GM12878 (cell line): ENCODE results near the gene RCAN2.

Source experiments
- ATF2 ChIP-seq: IDR thresholded peaks from 2 replicates; pipeline ENCODE4 v1.6.1; 2012; ENCODE audit warnings: low read length, inconsistent platforms
- BMI1 ChIP-seq: fragments of 450-650 bp; IDR thresholded peaks from 2 replicates; pipeline ENCODE4 v1.6.1; 2016; ENCODE audit warnings: mild to moderate bottlenecking, moderate library complexity, borderline replicate concordance
- CHD2 ChIP-seq: IDR thresholded peaks from 2 replicates; pipeline ENCODE4 v1.6.1; 2011; ENCODE audit warnings: low read depth, low read length, improper control_type of control experiment, borderline replicate concordance
- CREB1 ChIP-seq: IDR thresholded peaks from 2 replicates; pipeline ENCODE4 v1.6.1; 2012; ENCODE audit warnings: low read depth, mild to moderate bottlenecking, inconsistent platforms
- CTCF ChIP-seq, 3 experiments: IDR thresholded peaks in 2 of 3; conservative IDR thresholded peaks in 1 of 3; 2 replicates each; pipeline ENCODE4 v1.5.1; 2011; ENCODE audit warnings: low read depth in 3 of 3, low read length in 3 of 3, mild to moderate bottlenecking in 3 of 3, control low read depth in 2 of 3, moderate library complexity in 2 of 3, inconsistent platforms in 1 of 3, mixed read lengths in 1 of 3; ENCODE audit not compliant: control insufficient read depth in 2 of 3, insufficient read depth in 1 of 3; ENCODE audit errors: extremely low read depth in 1 of 3
- E2F4 ChIP-seq: IDR thresholded peaks from 2 replicates; pipeline ENCODE4 v1.6.1; 2012; ENCODE audit warnings: low read depth, low read length, improper control_type of control experiment
- EP300 ChIP-seq, 2 experiments: fragments of 150-350 bp in 1 of 2; IDR thresholded peaks; 2 replicates each; pipeline ENCODE4 v1.6.1; 2011 to 2012; ENCODE audit warnings: low read depth in 2 of 2, low read length in 2 of 2, borderline replicate concordance in 1 of 2, improper control_type of control experiment in 1 of 2, inconsistent platforms in 1 of 2; ENCODE audit not compliant: control insufficient read depth in 1 of 2
- GABPA ChIP-seq: IDR thresholded peaks from 2 replicates; pipeline ENCODE4 v1.6.1; 2014; ENCODE audit warnings: antibody characterized with exemption, low read depth, mild to moderate bottlenecking, inconsistent platforms
- NFXL1 ChIP-seq: fragments of 450-650 bp; IDR thresholded peaks from 2 replicates; pipeline ENCODE4 v1.6.1; 2017; ENCODE audit warnings: antibody characterized with exemption, mild to moderate bottlenecking, borderline replicate concordance
- POLR2A ChIP-seq: IDR thresholded peaks from 2 replicates; pipeline ENCODE4 v1.6.1; 2011; ENCODE audit warnings: low read depth, mild to moderate bottlenecking, low read length
- POLR2AphosphoS5 ChIP-seq: IDR thresholded peaks from 2 replicates; pipeline ENCODE4 v1.6.1; 2011; ENCODE audit warnings: mild to moderate bottlenecking, low read length, inconsistent platforms
- RFX5 ChIP-seq: IDR thresholded peaks from 2 replicates; pipeline ENCODE4 v1.6.1; 2011; ENCODE audit warnings: low read depth, low read length, improper control_type of control experiment
- TCF7 ChIP-seq: IDR thresholded peaks from 2 replicates; pipeline ENCODE4 v1.6.1; 2014; ENCODE audit warnings: antibody characterized with exemption, borderline replicate concordance
- TF ChIP-seq, protein P1 (sequence below): fragments of 450-650 bp; IDR thresholded peaks from 2 replicates; pipeline ENCODE4 v1.6.1; 2017; ENCODE audit warnings: mild to moderate bottlenecking, moderate library complexity

GRCh38 chr6:46255528-46255927 is 235.7 kb downstream of the RCAN2 start:
- TF ChIP-seq ATF2 = no peak
- TF ChIP-seq CTCF (IDR thresholded peaks at IDR 0.05 in 2 of 3, conservative IDR thresholded peaks at IDR 0.05 in 1 of 3; ENCODE audit: control insufficient read depth in 2 of 3, extremely low read depth in 1 of 3, insufficient read depth in 1 of 3, low read depth in 3 of 3, low read length in 3 of 3) = no peak
- TF ChIP-seq EP300 (IDR thresholded peaks at IDR 0.05; ENCODE audit: borderline replicate concordance in 1 of 2, control insufficient read depth in 1 of 2, low read depth in 2 of 2, low read length in 2 of 2) = no peak
- no peak for TF ChIP-seq BMI1
- TF ChIP-seq CHD2 = no peak
- TF ChIP-seq TCF7 = no peak
- TF ChIP-seq POLR2AphosphoS5 = no peak
- no peak for TF ChIP-seq POLR2A
- no peak for TF ChIP-seq NFXL1
- TF ChIP-seq RFX5 = no peak
- TF ChIP-seq E2F4 = no peak
- no peak for TF ChIP-seq CREB1
- TF ChIP-seq, protein P1, sequence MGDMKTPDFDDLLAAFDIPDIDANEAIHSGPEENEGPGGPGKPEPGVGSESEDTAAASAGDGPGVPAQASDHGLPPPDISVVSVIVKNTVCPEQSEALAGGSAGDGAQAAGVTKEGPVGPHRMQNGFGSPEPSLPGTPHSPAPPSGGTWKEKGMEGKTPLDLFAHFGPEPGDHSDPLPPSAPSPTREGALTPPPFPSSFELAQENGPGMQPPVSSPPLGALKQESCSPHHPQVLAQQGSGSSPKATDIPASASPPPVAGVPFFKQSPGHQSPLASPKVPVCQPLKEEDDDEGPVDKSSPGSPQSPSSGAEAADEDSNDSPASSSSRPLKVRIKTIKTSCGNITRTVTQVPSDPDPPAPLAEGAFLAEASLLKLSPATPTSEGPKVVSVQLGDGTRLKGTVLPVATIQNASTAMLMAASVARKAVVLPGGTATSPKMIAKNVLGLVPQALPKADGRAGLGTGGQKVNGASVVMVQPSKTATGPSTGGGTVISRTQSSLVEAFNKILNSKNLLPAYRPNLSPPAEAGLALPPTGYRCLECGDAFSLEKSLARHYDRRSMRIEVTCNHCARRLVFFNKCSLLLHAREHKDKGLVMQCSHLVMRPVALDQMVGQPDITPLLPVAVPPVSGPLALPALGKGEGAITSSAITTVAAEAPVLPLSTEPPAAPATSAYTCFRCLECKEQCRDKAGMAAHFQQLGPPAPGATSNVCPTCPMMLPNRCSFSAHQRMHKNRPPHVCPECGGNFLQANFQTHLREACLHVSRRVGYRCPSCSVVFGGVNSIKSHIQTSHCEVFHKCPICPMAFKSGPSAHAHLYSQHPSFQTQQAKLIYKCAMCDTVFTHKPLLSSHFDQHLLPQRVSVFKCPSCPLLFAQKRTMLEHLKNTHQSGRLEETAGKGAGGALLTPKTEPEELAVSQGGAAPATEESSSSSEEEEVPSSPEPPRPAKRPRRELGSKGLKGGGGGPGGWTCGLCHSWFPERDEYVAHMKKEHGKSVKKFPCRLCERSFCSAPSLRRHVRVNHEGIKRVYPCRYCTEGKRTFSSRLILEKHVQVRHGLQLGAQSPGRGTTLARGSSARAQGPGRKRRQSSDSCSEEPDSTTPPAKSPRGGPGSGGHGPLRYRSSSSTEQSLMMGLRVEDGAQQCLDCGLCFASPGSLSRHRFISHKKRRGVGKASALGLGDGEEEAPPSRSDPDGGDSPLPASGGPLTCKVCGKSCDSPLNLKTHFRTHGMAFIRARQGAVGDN = no peak
- TF ChIP-seq GABPA = no peak
